Measurements from ENCODE around the gene HDAC4. TPM values are rescaled to one million over a fixed set of nuclear protein-coding genes. Genes with fewer than 3 reads are reported as not detected.
A peak's percentile ranks its signal among the peaks of the same experiment; 100 is the strongest.

Gene HDAC4
- total RNA-seq, 1 experiment from 2014 or later, result 47.6 TPM

- H3K36me3 ChIP-seq (ENCODE audit: control insufficient read depth in 1 of 2, insufficient read depth in 2 of 2, low read length in 2 of 2), result no peaks in the 10 kb centered on the region
- intact Hi-C loops (cut with micrococcal nuclease), result no loop called here
- H3K79me2 ChIP-seq (ENCODE audit: insufficient read depth, low read length), result peaks cover 13% of the 10 kb centered on the region; the same call in 1 of the 2 replicates
- peaks cover 0 to 37% of the 10 kb centered on the region in 2 experiments; a peak in 3 of 4 replicates for H3K4me1 ChIP-seq (ENCODE audit: control insufficient read depth in 1 of 2, insufficient read depth in 2 of 2, low read length in 2 of 2)
- no peak overlapping the region for H2AFZ ChIP-seq (ENCODE audit: low read depth, low read length, poor library complexity, severe bottlenecking)
- H3K9me2 ChIP-seq (ENCODE audit: insufficient read depth), result no peaks in the 10 kb centered on the region
- DNase-seq (ENCODE audit: low read depth, low spot score) (no peak), ATAC-seq (no peak)
- no peaks in the 10 kb centered on the region for H4K20me1 ChIP-seq (ENCODE audit: insufficient read depth)
- no peak overlapping the region for H3K27ac ChIP-seq (ENCODE audit: low read depth, low read length)
- 0 out of 2 replicates have a peak overlapping the region, but pooled peaks have one; percentile 11 for H3K9ac ChIP-seq (ENCODE audit: low read length)
- H3K9me3 ChIP-seq (ENCODE audit: control insufficient read depth in 1 of 2, insufficient read depth in 1 of 2, low read depth in 1 of 2, low read length in 2 of 2), result no peaks in the 10 kb centered on the region
- CTCF ChIA-PET, result no interaction called here
- H3K4me2 ChIP-seq (ENCODE audit: low read length), result peak overlapping the region; percentile 11
- POLR2A ChIA-PET, result no interaction called here
- RAD21 ChIA-PET (ENCODE audit: low non-redundant PET in 1 of 2, low total read pairs in 2 of 2, uncharacterized antibody in 2 of 2, unreplicated experiment in 2 of 2), result no interaction called here
- H3K27me3 ChIP-seq (ENCODE audit: insufficient read depth, low read length), result no peaks in the 10 kb centered on the region
- no peak for TF ChIP-seq CEBPB (IDR thresholded peaks at IDR 0.05; ENCODE audit: low read depth)
- TF ChIP-seq ATF3 (IDR thresholded peaks at IDR 0.05), result no peak
- no peak for TF ChIP-seq SP1 (IDR thresholded peaks at IDR 0.05; ENCODE audit: low read depth)
- TF ChIP-seq FOSL1 (IDR thresholded peaks at IDR 0.05; ENCODE audit: low read depth), result no peak
- TF ChIP-seq SIN3A (IDR thresholded peaks at IDR 0.05; ENCODE audit: low read depth), result no peak
- no peak for TF ChIP-seq TCF7L2 (IDR thresholded peaks at IDR 0.05; ENCODE audit: borderline replicate concordance, extremely low read depth, insufficient read depth, insufficient read length)
- no peak for TF ChIP-seq YY1 (IDR thresholded peaks at IDR 0.05; ENCODE audit: extremely low read depth, insufficient replicate concordance, low read depth, low read length)
- TF ChIP-seq CBX3 (IDR thresholded peaks at IDR 0.05; ENCODE audit: low read depth), result no peak
- no peak for TF ChIP-seq POLR2AphosphoS5 (IDR thresholded peaks at IDR 0.05; ENCODE audit: low read depth, low read length)
- no peak for TF ChIP-seq ZFX (IDR thresholded peaks at IDR 0.05)
- TF ChIP-seq SRF (IDR thresholded peaks at IDR 0.05; ENCODE audit: low read depth), result no peak
- BruUV-seq (replicated peaks), result no TSS peak
- H3K4me3 ChIP-seq (replicated peaks in 1 of 2; ENCODE audit: low read depth in 1 of 2, low read length in 2 of 2), result no peak overlapping the region
Measured at GRCh38 chr2:239297142-239298004, 103.4 kb downstream of the HDAC4 start.
